ENCODE results near the gene ME2.
"Not testable (repeated sequence)": the region's sequence is repeated elsewhere in the genome, so short reads cannot be mapped to it uniquely, and the experiment has no call there.

Gene ME2

GRCh38 chr18:50878345-50879301, at the start of gene ME2:
Gene ME2, plus strand, starts transcription at chr18:50879118. Its CDS starts 16,703 bp downstream, at chr18:50895821.
- TF ChIP-seq CTCF (conservative IDR thresholded peaks at IDR 0.05) (no peak), ZFX (IDR thresholded peaks at IDR 0.05) (no peak)
- H3K27ac ChIP-seq = peak within 1 kb of the TSS; percentile 79

GRCh38 chr18:50829644-50830043, 49.3 kb upstream of the ME2 start:
- TF ChIP-seq CTCF (conservative IDR thresholded peaks at IDR 0.05) (no peak), ZFX (IDR thresholded peaks at IDR 0.05) (no peak)
- no peak overlapping the region for H3K27ac ChIP-seq

- TF ChIP-seq ZFX (IDR thresholded peaks at IDR 0.05) (no peak), CTCF (conservative IDR thresholded peaks at IDR 0.05) (no peak)
Observed at GRCh38 chr18:50830544-50830943, 48.4 kb upstream of the ME2 start.

GRCh38 chr18:50832754-50833153, 46.2 kb upstream of the ME2 start:
- no peak overlapping the region for H3K27ac ChIP-seq
- no peak for TF ChIP-seq CTCF (conservative IDR thresholded peaks at IDR 0.05)

More at GRCh38 chr18:50830544-50830943, 48.4 kb upstream of the ME2 start:
- no peak overlapping the region for H3K27ac ChIP-seq

- H3K27ac ChIP-seq = not testable (repeated sequence)
Observed at GRCh38 chr18:50833496-50833895, 45.4 kb upstream of the ME2 start.

- no peak overlapping the region for H3K27ac ChIP-seq
- TF ChIP-seq ZFX (IDR thresholded peaks at IDR 0.05) (no peak), CTCF (conservative IDR thresholded peaks at IDR 0.05) (no peak)
Observed at GRCh38 chr18:50836521-50836957, 42.4 kb upstream of the ME2 start.

- no peak for TF ChIP-seq ZFX (IDR thresholded peaks at IDR 0.05)
- no peak for TF ChIP-seq CTCF (conservative IDR thresholded peaks at IDR 0.05)
- H3K27ac ChIP-seq = no peak overlapping the region; the same call in 1 of the 2 replicates
Observed at GRCh38 chr18:50839341-50839740, 39.6 kb upstream of the ME2 start.
